GM21381 (cell line): ENCODE data around the gene MFAP4.

Experiments used
- ATAC-seq: cut with Tn5 transposase; IDR thresholded peaks from one replicate; pipeline ENCODE4 v1.9.1; 2021; ENCODE audit warnings: mild to moderate bottlenecking, moderate library complexity; ENCODE audit not compliant: unreplicated experiment

MFAP4 gene

GRCh38 chr17:19386974-19387920 lies at the start of gene MFAP4:
TSS of gene MFAP4 (minus strand) at chr17:19387190. CDS start at chr17:19387155, 35 bp downstream.
- no peak for ATAC-seq

DNA sequence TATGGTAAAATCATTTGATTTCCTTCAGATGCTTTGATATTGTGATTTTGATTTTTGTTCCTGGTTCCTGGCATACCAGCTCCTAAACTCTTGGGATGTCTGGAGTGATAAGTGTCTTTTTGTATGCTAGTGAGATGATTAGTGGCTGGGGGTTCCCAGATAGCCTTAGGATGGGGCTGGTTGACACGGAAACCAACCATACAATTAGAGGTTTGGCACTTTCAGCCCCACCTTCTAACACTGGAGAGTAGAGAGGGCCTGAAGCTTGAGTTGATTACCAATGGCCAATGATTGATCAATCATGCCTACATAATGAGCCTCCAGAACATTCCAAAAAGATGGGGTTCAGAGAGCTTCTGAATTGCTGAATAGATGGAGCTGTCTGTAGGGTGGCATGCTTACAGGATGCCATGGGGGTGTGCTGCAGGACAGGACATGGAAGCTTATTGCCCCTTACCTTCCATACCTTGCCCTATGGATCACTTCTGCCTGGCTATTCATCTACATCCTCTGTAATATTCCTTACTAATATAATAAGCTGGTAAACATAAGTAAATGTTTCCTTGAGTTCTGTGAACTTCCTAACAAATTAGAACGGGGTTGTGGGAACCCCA lies 46.8 kb upstream of the MFAP4 start:
- ATAC-seq = no peak

- ATAC-seq = no peak
These were observed 46.3 kb upstream of the MFAP4 start for GRCh38 chr17:19433255-19433654.

DNA sequence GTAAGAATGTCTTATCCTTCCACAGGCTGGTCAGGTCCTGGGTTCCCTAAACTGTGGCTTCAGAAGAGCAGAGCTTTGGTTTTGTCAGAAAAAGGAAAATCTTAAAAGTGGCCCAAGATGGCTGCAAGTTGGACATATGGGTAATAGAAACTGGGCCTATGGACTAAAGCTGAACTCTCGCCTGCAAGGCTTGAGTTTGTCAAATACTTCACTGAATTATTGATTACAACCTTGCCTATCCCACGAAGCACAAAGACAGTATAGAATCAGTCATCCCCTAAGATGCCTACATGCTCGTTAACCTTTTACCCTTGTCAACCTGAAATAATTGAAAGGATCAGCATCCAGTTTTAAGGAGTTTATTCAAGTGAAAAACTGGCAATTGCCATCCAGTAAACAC lies 44.7 kb upstream of the MFAP4 start:
- no peak for ATAC-seq

- no peak for ATAC-seq
These were observed 39.6 kb upstream of the MFAP4 start for GRCh38 chr17:19426631-19427030.

GRCh38 chr17:19424934-19425868 lies 38.2 kb upstream of the MFAP4 start:
- ATAC-seq = no peak

- no peak for ATAC-seq
These were observed 34.9 kb upstream of the MFAP4 start for GRCh38 chr17:19421926-19422325.

- ATAC-seq = no peak
These were observed 34.2 kb upstream of the MFAP4 start for GRCh38 chr17:19421219-19421618.

- ATAC-seq = no peak
These were observed 31.4 kb upstream of the MFAP4 start for GRCh38 chr17:19418251-19418992.

DNA sequence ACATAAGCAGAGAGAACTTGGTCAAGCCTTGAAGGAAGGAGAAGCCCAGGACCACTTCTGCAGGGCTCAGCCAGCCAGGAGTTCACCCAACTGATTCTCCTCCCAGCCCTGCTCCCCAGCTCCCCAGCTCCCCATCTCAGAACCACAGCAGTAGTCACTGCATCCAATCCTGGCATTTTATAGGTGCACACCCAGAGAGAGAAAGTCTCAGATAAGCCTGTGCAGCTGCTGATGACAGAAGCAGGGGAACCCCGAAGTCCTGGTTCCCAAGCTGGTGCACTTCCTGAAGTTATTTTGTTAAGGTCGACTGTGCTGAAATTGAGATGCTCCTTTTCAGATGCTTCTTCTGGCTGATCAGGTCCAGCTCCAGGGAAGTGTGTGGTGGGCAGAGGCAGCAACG lies 30.6 kb upstream of the MFAP4 start:
- ATAC-seq = no peak

DNA sequence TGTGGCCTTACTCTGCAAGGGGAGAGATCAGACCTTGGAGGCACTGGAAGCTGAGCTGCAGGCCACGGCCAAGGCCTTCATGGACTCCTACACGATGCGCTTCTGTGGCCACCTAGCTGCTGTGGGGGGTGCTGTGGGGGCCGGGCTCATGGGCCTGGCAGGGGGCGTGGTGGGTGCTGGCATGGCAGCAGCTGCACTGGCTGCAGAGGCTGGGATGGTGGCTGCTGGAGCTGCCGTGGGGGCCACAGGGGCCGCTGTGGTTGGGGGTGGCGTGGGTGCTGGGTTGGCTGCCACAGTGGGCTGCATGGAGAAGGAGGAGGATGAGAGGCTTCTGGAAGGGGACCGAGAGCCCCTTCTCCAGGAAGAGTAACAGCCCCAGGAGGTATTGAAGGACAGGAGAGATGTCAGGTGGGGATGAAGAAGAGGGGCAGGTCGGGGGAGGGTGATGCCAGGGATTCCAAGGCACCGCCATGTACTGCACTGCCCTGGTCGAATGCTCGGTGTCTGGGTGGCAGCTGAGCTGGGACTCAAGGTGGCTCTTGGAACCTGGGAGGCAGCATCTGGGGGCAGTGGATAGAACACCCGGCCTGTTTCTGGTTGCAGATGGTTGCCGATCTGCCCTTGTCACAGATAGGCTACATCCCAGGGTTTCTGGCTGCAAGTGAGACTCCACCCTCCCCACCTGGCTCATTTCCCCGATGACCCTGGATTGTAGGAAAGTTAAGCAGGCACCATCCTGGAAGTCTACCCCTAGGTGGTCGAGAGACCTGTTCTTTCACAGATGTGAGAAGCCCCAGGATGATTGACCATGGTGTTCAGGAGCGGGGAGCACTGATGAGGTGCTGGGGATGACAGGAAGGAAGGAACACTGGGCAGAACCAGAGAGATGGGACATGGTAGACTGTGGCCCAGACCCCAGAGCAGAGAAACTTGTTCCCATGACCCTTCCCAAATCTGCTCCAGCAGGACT lies 29.1 kb upstream of the MFAP4 start:
- no peak for ATAC-seq

DNA sequence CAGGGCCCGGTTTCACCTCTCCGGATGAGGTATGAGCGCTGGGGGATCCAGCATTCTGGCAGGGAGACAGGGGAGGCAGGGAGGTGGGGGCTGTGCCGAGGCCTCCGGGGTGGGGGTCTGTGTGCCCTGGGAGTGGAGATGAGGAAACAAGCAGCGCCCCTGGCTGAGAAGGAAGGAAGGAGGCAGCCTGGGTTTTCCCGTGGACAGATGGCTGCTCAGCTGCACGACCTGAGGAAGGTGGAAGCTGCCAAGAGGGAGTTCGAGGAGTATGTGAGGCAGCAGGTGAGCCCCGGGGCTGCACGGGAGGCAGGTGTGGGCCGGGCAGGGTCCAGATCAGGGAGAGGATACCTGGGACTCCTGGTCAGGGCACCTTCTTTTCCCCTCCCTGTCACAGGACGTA lies 28.3 kb upstream of the MFAP4 start:
- no peak for ATAC-seq

DNA sequence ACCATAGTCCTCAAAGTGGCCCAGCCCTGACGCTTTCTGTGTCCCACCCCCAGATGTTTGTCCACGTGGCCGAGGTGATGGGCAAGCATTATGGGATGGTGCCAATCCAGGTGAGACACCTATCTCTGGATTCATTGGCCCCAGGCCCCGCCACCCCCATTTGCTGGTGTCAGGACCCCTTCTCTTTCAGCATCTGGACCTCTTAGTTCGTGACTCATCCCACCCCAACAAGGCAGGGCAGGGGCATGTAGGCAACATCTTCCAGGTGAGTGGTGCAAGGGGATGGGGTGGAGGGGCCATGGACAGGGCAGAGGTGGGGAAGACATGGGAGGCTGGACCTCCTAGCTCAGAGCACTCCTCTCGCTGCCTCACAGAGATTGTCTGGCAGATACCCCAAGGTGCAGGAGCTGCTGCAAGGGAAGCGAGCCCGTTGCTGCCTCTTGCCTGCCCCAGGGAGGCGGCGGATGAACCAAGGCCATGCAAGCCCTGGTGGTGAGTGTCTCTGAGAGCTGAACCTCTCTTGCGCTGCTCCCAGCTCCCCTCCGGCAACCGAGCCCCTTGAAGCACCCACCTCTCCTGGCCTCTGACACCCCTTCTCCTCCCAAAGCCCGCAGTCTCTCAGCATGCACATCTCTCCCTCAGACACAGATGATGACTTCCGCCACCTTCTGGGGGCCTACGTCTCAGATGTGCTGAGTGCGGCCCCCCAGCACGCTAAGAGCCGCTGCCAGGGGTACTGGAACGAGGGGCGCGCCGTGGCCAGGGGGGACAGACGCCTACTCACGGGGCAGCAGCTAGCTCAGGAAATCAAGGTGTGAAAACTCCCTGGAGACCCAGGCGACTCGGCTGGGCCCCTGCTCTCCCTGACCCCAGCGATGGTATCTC lies 27.6 kb upstream of the MFAP4 start:
- no peak for ATAC-seq

DNA sequence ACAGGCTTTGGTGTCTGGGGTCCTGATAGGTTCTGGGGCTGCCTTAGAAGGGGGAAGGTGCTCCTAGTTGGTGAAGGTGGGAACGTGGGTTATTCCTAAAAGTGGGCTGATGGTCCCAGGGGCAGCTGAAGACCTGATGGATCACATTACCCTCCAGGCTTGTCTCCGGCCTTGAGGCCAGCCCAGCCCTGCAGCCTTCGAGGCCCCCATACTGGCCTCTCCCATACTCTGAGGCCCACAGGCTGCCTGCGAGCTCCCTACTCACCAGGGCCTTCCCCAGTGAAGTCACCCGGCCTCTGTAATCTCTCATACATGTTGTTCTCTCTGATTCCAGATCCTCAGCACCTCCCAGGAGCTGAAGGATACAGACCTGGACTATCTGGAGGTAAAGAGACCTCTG lies 26.8 kb upstream of the MFAP4 start:
- no peak for ATAC-seq

- ATAC-seq = no peak
These were observed 26.0 kb upstream of the MFAP4 start for GRCh38 chr17:19412984-19413383.

GRCh38 chr17:19412510-19412909 lies 25.5 kb upstream of the MFAP4 start:
- ATAC-seq = no peak

DNA sequence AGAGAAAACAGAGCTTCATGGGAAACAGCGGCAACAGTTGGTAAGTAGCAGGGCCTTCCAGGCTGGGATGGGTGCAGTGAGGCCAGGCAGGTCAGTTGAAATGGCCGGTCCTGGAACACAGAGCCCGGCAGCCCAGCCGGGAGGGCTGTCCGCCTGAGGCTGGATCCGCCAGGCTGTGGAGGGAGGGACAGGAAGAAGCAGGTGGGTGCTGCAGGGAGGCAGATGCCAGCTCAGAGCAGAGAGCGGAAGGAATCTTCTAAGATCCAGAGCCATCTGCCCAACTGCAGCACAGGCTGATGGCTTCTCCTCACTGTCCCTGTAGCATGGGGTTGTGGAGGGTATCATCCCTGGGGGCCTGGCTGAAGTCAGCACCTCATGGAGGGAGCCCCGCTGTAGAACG lies 24.6 kb upstream of the MFAP4 start:
- ATAC-seq = no peak

DNA sequence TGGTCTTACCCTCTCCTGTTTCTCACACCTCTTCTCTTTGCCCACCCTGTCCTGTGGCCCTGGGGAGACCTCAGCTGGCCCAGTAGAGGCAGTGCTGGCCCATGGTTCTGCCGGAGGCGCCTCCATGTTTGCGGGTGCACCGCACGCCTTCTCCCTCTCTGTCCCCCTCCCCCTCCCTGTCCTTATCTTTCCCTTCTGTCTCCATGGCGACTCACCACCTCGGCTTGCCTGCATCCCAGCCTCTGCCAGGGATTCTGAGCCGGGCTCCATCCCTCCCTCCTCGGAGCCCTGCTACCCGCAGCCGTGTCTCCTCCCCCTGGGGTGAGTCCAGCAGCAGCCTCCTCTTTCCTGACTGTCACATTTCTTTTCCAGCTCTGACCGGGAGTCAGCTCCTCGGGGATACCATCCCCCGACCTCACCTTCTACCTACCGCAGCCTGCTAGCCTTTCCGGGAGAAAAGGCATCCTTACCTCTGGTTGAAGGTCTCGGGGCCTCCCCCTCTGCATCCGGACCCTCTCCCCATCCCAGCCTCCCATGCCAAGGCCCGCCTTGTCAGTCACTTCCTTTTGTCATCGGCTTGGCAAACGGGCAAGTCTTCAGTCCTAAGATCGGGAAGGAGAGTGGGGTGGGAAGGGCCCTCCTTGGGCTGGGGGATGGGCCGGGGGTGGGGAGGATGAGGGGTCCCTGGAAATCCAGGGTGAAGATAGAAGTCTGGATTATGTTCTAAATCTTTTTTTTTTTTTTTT lies 24.1 kb upstream of the MFAP4 start, which contains the start of gene RNF112:
TSS of gene RNF112 (plus strand) at position 358 of the 746 bp plus-strand sequence. CDS start at position 535, 177 bp downstream.
- ATAC-seq = no peak
